Tongue (tissue), 2 donors: ENCODE results near the gene TTLL5. TPM values are rescaled to one million over a fixed set of nuclear protein-coding genes. Genes with fewer than 3 reads are reported as not detected.

Experiments used
- DNase-seq: peaks from one replicate; pipeline ENCODE4 v3.0.0-alpha.2; 2015
- total RNA-seq: library from RNA; depleted of rRNA; stranded (reverse); fragments of >200 nt; gene quantifications from one replicate; pipeline ENCODE4 v1.2.3, GENCODE V29; 2014

The TTLL5 gene
- total RNA-seq, 1 donor from 2014 or later = 33.7 TPM

- no peak for DNase-seq
Observed at GRCh38 chr14:75991753-75992152, 330.7 kb downstream of the TTLL5 start.

GRCh38 chr14:75993567-75994041 is 332.6 kb downstream of the TTLL5 start:
- DNase-seq = no peak

GRCh38 chr14:75995372-75996041 is 334.5 kb downstream of the TTLL5 start:
- DNase-seq = peak; percentile 93

GRCh38 chr14:75996488-75996887 is 335.4 kb downstream of the TTLL5 start:
- DNase-seq = no peak

- no peak for DNase-seq
Observed at GRCh38 chr14:75999511-76000190, 338.6 kb downstream of the TTLL5 start.

- no peak for DNase-seq
Observed at GRCh38 chr14:76002383-76002782, 341.3 kb downstream of the TTLL5 start.

Other genes starting within 250 kb of the TTLL5 start
- 54.7 TPM for gene JDP2, start 233.2 kb upstream of the TTLL5 start, total RNA-seq
- not detected for gene BATF, start 138.8 kb upstream of the TTLL5 start, total RNA-seq
- gene FLVCR2, start 82.6 kb upstream of the TTLL5 start, total RNA-seq = 6.9 TPM
- gene ERG28, start 370 bp upstream of the TTLL5 start, total RNA-seq = 3.6 TPM